K562 (cell line): ENCODE measurements around the gene FBXO10. TPM values are rescaled to one million over a fixed set of nuclear protein-coding genes. Genes with fewer than 3 reads are reported as not detected.

Source experiments
- CXXC5 ChIP-seq: fragments of 250-450 bp; sonication (Bioruptor Pico); IDR thresholded peaks from 2 replicates; pipeline ENCODE4 v1.8.0; 2022; ENCODE audit warnings: inconsistent platforms, mild to moderate bottlenecking, moderate library complexity
- ZBTB8A ChIP-seq: fragments of 450-650 bp; IDR thresholded peaks from 2 replicates; pipeline ENCODE4 v1.6.1; 2018; ENCODE audit warnings: mild to moderate bottlenecking, moderate library complexity; ENCODE audit not compliant: partially characterized antibody
- ZNF766 ChIP-seq: fragments of 200-800 bp; sonication (Bioruptor generic); conservative IDR thresholded peaks from 2 replicates; pipeline ENCODE4 v1.6.1; 2016; ENCODE audit warnings: missing genetic modification characterization, missing compliant biosample characterization
- polyA plus RNA-seq, 8 experiments: library from polyadenylated mRNA; depleted of rRNA in 4 of 8; stranded (reverse) in 5 of 8; unstranded in 3 of 8; fragments of >200 nt; fragmentation: Nextera tagmentation in 2 of 8; fragmentation: Illumina TruSeq in 1 of 8; extraction: Ambion mirVana in 2 of 8; extraction: Trizol in 1 of 8; gene quantifications; 2 replicates each; pipeline versions ENCODE4 v1.2.1 to v1.2.3, GENCODE V29; 2011 to 2014; ENCODE audit warnings: inconsistent platforms in 1 of 8, missing spikeins in 1 of 8
- total RNA-seq, 7 experiments: library from RNA; depleted of rRNA in 6 of 7; stranded (reverse); fragments of >200 nt in 6 of 7; fragmentation: Illumina TruSeq in 2 of 7; extraction: Trizol in 2 of 7; gene quantifications; 2 replicates each; pipeline versions ENCODE4 v1.2.1 to v1.2.3, GENCODE V29; 2011 to 2021; ENCODE audit warnings: low replicate concordance in 1 of 7
- TF ChIP-seq, protein P1 (sequence below): fragments of 200-400 bp; formaldehyde crosslinking; IDR thresholded peaks from 2 replicates; pipeline ENCODE4 v1.6.1; 2017; ENCODE audit warnings: mild to moderate bottlenecking, low read depth, low read length, moderate library complexity
- TF ChIP-seq, protein P2 (sequence below): fragments of 150-350 bp; IDR thresholded peaks from 2 replicates; pipeline ENCODE4 v1.6.1; 2014; ENCODE audit warnings: low read depth, mild to moderate bottlenecking, low read length, borderline replicate concordance

Gene FBXO10
- total and polyA plus RNA-seq, 9 of the 15 experiments (the other 6 are each of a cell fraction or from before 2014, with no cell fraction given), result 0.84 to 9.9 (median 6.0) TPM

DNA sequence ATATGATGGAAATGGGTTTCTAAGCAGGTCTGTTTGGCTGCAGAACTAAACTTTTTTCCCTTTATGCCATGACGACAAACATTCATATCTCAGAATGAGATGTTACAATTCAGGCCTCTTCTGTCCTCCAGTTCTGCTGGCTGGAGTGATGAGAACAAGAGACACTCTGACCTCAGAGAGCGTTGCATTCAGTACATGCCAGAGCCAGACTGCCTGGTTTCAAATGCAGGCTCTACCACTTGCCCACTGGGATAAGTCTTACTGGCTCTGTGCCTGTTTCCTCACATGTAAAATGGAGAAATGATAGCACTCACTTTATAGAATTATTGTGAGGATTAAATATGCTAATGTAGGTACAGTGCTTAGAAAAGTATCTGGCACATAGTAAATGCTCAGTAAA, 41.0 kb upstream of the FBXO10 start (continued):
- TF ChIP-seq CXXC5 (CRISPR knock-in tag) (no peak), ZNF766 (CRISPR knock-in tag) (no peak), ZBTB8A (no peak)
- TF ChIP-seq, protein P1, sequence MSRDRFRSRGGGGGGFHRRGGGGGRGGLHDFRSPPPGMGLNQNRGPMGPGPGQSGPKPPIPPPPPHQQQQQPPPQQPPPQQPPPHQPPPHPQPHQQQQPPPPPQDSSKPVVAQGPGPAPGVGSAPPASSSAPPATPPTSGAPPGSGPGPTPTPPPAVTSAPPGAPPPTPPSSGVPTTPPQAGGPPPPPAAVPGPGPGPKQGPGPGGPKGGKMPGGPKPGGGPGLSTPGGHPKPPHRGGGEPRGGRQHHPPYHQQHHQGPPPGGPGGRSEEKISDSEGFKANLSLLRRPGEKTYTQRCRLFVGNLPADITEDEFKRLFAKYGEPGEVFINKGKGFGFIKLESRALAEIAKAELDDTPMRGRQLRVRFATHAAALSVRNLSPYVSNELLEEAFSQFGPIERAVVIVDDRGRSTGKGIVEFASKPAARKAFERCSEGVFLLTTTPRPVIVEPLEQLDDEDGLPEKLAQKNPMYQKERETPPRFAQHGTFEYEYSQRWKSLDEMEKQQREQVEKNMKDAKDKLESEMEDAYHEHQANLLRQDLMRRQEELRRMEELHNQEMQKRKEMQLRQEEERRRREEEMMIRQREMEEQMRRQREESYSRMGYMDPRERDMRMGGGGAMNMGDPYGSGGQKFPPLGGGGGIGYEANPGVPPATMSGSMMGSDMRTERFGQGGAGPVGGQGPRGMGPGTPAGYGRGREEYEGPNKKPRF, result no peak
- TF ChIP-seq, protein P2, sequence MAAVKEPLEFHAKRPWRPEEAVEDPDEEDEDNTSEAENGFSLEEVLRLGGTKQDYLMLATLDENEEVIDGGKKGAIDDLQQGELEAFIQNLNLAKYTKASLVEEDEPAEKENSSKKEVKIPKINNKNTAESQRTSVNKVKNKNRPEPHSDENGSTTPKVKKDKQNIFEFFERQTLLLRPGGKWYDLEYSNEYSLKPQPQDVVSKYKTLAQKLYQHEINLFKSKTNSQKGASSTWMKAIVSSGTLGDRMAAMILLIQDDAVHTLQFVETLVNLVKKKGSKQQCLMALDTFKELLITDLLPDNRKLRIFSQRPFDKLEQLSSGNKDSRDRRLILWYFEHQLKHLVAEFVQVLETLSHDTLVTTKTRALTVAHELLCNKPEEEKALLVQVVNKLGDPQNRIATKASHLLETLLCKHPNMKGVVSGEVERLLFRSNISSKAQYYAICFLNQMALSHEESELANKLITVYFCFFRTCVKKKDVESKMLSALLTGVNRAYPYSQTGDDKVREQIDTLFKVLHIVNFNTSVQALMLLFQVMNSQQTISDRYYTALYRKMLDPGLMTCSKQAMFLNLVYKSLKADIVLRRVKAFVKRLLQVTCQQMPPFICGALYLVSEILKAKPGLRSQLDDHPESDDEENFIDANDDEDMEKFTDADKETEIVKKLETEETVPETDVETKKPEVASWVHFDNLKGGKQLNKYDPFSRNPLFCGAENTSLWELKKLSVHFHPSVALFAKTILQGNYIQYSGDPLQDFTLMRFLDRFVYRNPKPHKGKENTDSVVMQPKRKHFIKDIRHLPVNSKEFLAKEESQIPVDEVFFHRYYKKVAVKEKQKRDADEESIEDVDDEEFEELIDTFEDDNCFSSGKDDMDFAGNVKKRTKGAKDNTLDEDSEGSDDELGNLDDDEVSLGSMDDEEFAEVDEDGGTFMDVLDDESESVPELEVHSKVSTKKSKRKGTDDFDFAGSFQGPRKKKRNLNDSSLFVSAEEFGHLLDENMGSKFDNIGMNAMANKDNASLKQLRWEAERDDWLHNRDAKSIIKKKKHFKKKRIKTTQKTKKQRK, result no peak
